Neural progenitor cell (in vitro differentiated cells): ENCODE data around the gene THYN1. TPM values are rescaled to one million over a fixed set of nuclear protein-coding genes. Genes with fewer than 3 reads are reported as not detected.

Source experiments
- DNase-seq: peaks from one replicate; pipeline ENCODE4 v3.0.0-alpha.2; 2016; ENCODE audit warnings: low spot score
- H2AFZ ChIP-seq: fragments of 200-600 bp; sonication (generic); replicated peaks from 2 replicates; pipeline ENCODE4 v1.6.1; 2016; ENCODE audit warnings: antibody characterized with exemption
- H3F3A ChIP-seq: fragments of 200-600 bp; sonication (generic); 2 replicates; pipeline ENCODE4 v1.6.1; 2016; ENCODE audit warnings: antibody characterized with exemption, low read depth
- H3K27ac ChIP-seq: fragments of 200-600 bp; sonication (generic); 2 replicates; pipeline ENCODE4 v1.5.1; 2016; ENCODE audit warnings: mild to moderate bottlenecking
- H3K27me3 ChIP-seq: fragments of 200-600 bp; sonication (generic); 2 replicates; pipeline ENCODE4 v1.6.1; 2016; ENCODE audit warnings: mild to moderate bottlenecking, moderate library complexity
- H3K36me3 ChIP-seq: fragments of 200-600 bp; sonication (generic); 2 replicates; pipeline ENCODE4 v1.5.1; 2016
- H3K4me1 ChIP-seq: fragments of 200-600 bp; sonication (generic); 2 replicates; pipeline ENCODE4 v1.6.1; 2016; ENCODE audit warnings: mixed run types
- H3K4me2 ChIP-seq: fragments of 200-600 bp; sonication (generic); 2 replicates; pipeline ENCODE4 v1.6.1; 2016
- H3K4me3 ChIP-seq: fragments of 200-600 bp; sonication (generic); 2 replicates; pipeline ENCODE4 v1.5.1; 2016
- H3K79me2 ChIP-seq: fragments of 200-600 bp; sonication (generic); 2 replicates; pipeline ENCODE4 v1.6.1; 2016; ENCODE audit warnings: low read depth
- H3K9ac ChIP-seq: fragments of 200-600 bp; sonication (generic); 2 replicates; pipeline ENCODE4 v1.6.1; 2016
- H3K9me3 ChIP-seq: fragments of 200-600 bp; sonication (generic); 2 replicates; pipeline ENCODE4 v1.5.1; 2016; ENCODE audit warnings: low read depth
- H4K20me1 ChIP-seq: fragments of 200-600 bp; sonication (generic); 2 replicates; pipeline ENCODE4 v1.6.1; 2016; ENCODE audit warnings: low read depth
- H3K27ac Mint-ChIP-seq: 3 replicates; pipeline ENCODE4 v1.8.0; 2021; ENCODE audit warnings: mixed read lengths
- H3K27me3 Mint-ChIP-seq: 2 replicates; pipeline ENCODE4 v1.8.0; 2022; ENCODE audit warnings: low read depth, mild to moderate bottlenecking, inconsistent platforms, moderate library complexity, mixed read lengths; ENCODE audit not compliant: insufficient read depth
- H3K36me3 Mint-ChIP-seq: 3 replicates; pipeline ENCODE4 v1.8.0; 2021; ENCODE audit warnings: mixed read lengths
- H3K4me1 Mint-ChIP-seq: 3 replicates; pipeline ENCODE4 v1.8.0; 2021; ENCODE audit warnings: mixed read lengths
- H3K4me3 Mint-ChIP-seq: 3 replicates; pipeline ENCODE4 v1.8.0; 2021; ENCODE audit warnings: mild to moderate bottlenecking, moderate library complexity, mixed read lengths
- H3K9me3 Mint-ChIP-seq: 3 replicates; pipeline ENCODE4 v1.8.0; 2020; ENCODE audit warnings: mixed read lengths
- EZH2 ChIP-seq: fragments of 200-600 bp; sonication (generic); IDR thresholded peaks from 2 replicates; pipeline ENCODE4 v1.6.1; 2017; ENCODE audit warnings: antibody characterized with exemption, mild to moderate bottlenecking, moderate library complexity
- EZH2phosphoT487 ChIP-seq: fragments of 200-600 bp; sonication (generic); IDR thresholded peaks from 2 replicates; pipeline ENCODE4 v1.6.1; 2017; ENCODE audit warnings: antibody characterized with exemption
- total RNA-seq: library from RNA; depleted of rRNA; stranded (reverse); fragments of >200 nt; gene quantifications from 2 replicates; pipeline ENCODE4 v1.2.3, GENCODE V29; 2015; ENCODE audit warnings: low replicate concordance
- TF ChIP-seq, protein P1 (sequence below): fragments of 200-600 bp; sonication (generic); IDR thresholded peaks from 2 replicates; pipeline ENCODE4 v1.5.1; 2017; ENCODE audit warnings: antibody characterized with exemption, mild to moderate bottlenecking

Gene THYN1
- total RNA-seq, 1 donor from 2014 or later: 109 TPM

DNA sequence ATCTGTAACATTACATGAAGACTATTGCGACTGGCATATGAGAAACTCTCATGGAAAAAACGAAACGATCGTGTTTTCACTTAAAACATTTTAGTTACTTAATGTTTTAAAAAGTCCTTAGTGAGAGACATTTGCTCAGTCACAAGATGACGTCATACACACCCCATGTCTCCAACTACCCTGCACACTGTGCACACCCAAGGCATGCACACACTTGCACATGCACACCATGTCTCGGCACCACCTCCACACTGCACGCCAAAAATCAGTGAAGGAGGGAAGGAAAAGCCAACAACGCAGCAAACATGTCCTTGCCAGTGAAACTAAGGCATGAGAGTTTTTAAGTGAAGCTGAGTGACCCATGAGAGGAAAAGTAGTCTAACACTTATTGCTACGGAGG, 47.4 kb downstream of the THYN1 start:
- Histone ChIP-seq H4K20me1 (peaks cover 18% of the 10 kb centered on the region), H3K9ac (no peak overlapping the region), H3K4me3 (no peak overlapping the region), H2AFZ (no peak overlapping the region), H3K9me3 (no peaks in the 10 kb centered on the region), H3K27me3 (no peaks in the 10 kb centered on the region), H3K27ac (no peak overlapping the region), H3F3A (peaks cover 3% of the 10 kb centered on the region), H3K4me1 (no peaks in the 10 kb centered on the region), H3K4me2 (no peak overlapping the region), H3K79me2 (peaks cover 7% of the 10 kb centered on the region), H3K36me3 (peaks cover 29% of the 10 kb centered on the region)
- H3K27me3 Mint-ChIP-seq: peaks cover 3% of the 10 kb centered on the region
- peaks cover 37% of the 10 kb centered on the region for H3K36me3 Mint-ChIP-seq
- H3K27ac Mint-ChIP-seq: no peak overlapping the region
- H3K9me3 Mint-ChIP-seq: no peaks in the 10 kb centered on the region
- no peak overlapping the region for H3K4me3 Mint-ChIP-seq
- no peak for TF ChIP-seq EZH2phosphoT487
- TF ChIP-seq, protein P1, sequence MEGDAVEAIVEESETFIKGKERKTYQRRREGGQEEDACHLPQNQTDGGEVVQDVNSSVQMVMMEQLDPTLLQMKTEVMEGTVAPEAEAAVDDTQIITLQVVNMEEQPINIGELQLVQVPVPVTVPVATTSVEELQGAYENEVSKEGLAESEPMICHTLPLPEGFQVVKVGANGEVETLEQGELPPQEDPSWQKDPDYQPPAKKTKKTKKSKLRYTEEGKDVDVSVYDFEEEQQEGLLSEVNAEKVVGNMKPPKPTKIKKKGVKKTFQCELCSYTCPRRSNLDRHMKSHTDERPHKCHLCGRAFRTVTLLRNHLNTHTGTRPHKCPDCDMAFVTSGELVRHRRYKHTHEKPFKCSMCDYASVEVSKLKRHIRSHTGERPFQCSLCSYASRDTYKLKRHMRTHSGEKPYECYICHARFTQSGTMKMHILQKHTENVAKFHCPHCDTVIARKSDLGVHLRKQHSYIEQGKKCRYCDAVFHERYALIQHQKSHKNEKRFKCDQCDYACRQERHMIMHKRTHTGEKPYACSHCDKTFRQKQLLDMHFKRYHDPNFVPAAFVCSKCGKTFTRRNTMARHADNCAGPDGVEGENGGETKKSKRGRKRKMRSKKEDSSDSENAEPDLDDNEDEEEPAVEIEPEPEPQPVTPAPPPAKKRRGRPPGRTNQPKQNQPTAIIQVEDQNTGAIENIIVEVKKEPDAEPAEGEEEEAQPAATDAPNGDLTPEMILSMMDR: no peak
- TF ChIP-seq EZH2: no peak
- H3K4me1 Mint-ChIP-seq: no peaks in the 10 kb centered on the region
- no peak for DNase-seq

DNA sequence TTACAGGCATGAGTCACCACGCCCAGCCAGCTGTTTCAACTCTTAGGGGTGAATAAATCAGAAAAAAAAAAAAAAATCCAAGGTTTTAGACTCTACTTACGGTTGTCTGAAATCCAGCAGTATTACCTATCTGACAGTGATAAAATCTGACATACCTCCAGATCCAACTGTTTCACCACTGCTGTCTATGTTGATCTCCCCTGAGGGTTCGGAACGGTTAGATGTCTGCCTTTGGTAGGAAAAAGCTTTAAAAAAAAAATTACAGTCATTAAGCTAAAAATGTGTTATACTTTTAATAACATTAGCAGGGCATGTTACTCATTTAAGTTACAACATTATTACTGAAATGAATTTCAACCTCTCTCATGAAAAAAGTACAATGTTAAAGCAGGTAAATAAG, 50.5 kb downstream of the THYN1 start:
- no peak overlapping the region for H3K4me3 Mint-ChIP-seq
- no peaks in the 10 kb centered on the region for H3K9me3 Mint-ChIP-seq
- no peak overlapping the region for H3K4me2 ChIP-seq
- no peak overlapping the region for H3K27ac Mint-ChIP-seq
- no peak overlapping the region for H3K4me3 ChIP-seq
- H3K36me3 ChIP-seq: peaks cover 17% of the 10 kb centered on the region
- peaks cover 4% of the 10 kb centered on the region for H3K79me2 ChIP-seq
- TF ChIP-seq, protein P1: no peak
- TF ChIP-seq EZH2 (no peak), EZH2phosphoT487 (no peak)
- H3K9ac ChIP-seq: no peak overlapping the region
- H3K4me1 Mint-ChIP-seq: no peaks in the 10 kb centered on the region
- H3K4me1 ChIP-seq: no peaks in the 10 kb centered on the region
- peaks cover 5% of the 10 kb centered on the region for H4K20me1 ChIP-seq
- no peak for DNase-seq
- peaks cover under 1% of the 10 kb centered on the region for H3F3A ChIP-seq
- peaks cover 46% of the 10 kb centered on the region for H3K36me3 Mint-ChIP-seq
- H2AFZ ChIP-seq: no peak overlapping the region
- no peaks in the 10 kb centered on the region for H3K27me3 ChIP-seq
- H3K9me3 ChIP-seq: no peaks in the 10 kb centered on the region
- H3K27me3 Mint-ChIP-seq: peaks cover 3% of the 10 kb centered on the region
- no peak overlapping the region for H3K27ac ChIP-seq

DNA sequence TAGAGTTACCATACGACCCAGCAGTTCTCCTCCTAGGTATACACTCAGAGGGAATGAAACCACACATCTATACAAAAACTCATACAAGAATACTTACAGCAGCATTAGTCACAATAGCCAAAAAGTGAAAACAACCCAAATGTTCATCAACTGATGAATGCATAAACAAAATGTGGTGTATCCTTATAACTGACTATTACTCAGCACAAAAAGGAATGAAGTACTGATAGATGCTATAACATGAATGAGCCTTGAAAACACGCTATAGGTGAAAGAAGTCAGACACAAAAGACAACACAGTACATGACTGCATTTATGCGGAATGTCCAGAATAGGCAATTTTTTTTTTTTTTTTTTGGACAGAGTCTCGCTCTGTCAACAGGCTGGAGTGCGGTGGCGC, 52.5 kb downstream of the THYN1 start:
- Histone ChIP-seq H3F3A (no peaks in the 10 kb centered on the region), H3K4me2 (no peak overlapping the region), H2AFZ (no peak overlapping the region), H4K20me1 (no peaks in the 10 kb centered on the region), H3K27me3 (no peaks in the 10 kb centered on the region), H3K4me3 (no peak overlapping the region), H3K9ac (no peak overlapping the region), H3K27ac (no peak overlapping the region), H3K79me2 (no peaks in the 10 kb centered on the region), H3K4me1 (no peaks in the 10 kb centered on the region), H3K9me3 (no peaks in the 10 kb centered on the region), H3K36me3 (peaks cover 17% of the 10 kb centered on the region)
- Mint-ChIP-seq H3K36me3 (peaks cover 41% of the 10 kb centered on the region), H3K27ac (no peak overlapping the region), H3K4me3 (no peak overlapping the region), H3K27me3 (no peaks in the 10 kb centered on the region), H3K4me1 (no peaks in the 10 kb centered on the region), H3K9me3 (no peaks in the 10 kb centered on the region)
- no peak for DNase-seq
- TF ChIP-seq EZH2 (no peak), EZH2phosphoT487 (no peak)
- TF ChIP-seq, protein P1: no peak
